Activated T-helper 1 cell treated with anti-CD3 and anti-CD28 coated beads, Interleukin-2, amount 50 U/mL, for 16 hours (primary cell): ENCODE measurements around the gene FGD6.
"Not testable (repeated sequence)": the region's sequence is repeated elsewhere in the genome, so short reads cannot be mapped to it uniquely, and the experiment has no call there.

Source experiments
- DNase-seq, 2 donors: peaks; one replicate each; pipeline ENCODE4 v3.0.0-alpha.2; 2020; ENCODE audit warnings: low read depth in 1 of 2, low spot score in 1 of 2

FGD6 gene

GRCh38 chr12:95205685-95206084, 11.6 kb downstream of the FGD6 start:
- DNase-seq: no peak

DNA sequence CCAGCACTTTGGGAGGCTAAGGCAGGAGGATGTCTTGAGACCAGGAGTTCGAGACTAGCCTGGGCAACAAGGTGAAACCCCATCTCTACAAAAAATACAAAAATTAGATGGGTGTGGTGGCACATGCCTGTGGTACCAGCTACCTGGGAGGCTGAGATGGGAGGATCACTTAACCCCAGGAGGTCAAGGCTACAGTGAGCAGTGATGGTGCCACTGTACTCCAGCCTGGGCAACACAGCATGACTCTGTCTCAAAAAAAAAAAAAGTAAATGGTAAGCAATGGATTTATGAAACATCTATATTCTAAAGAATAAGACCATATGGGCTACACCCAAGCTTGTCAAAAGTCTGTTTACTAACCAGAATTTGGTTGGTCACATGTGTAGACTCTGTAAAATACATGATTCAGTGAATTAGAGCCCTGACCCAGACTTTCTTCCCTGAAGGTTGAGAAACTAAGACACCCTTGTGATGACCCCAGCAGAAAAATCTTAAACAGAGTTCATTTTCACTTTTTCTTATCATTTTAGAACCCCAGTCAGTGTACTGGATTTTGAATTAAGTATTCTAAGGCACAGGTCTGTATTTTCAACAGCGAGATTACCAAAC, 12.1 kb downstream of the FGD6 start:
- DNase-seq: no peak

- DNase-seq: no peak
These were observed 13.0 kb downstream of the FGD6 start for GRCh38 chr12:95204141-95204866.

DNA sequence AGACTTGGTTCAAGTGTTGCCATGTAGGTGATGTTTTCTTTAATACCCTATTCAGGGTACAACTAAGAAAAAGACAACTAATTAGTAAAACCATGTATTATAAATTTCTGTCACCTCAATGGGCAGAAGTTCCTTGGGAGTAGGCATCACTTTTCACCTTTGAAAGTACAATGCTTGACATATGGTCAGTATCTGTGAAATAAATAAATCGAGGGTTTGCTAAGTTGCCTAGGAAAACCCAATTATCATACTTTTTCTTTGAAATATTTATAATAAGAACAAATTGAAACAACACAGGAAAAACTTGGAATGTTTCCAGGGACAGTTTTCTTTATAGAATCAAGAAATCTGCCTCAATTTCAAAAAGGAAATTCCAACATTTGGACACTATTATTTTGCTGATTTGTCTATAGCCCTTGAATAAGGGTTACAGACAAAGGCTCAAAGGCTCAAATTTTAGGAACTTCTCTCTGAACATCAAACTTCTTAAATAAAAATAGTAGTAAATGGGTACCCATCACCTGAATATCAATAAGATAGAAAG, 13.7 kb downstream of the FGD6 start:
- no peak for DNase-seq

DNA sequence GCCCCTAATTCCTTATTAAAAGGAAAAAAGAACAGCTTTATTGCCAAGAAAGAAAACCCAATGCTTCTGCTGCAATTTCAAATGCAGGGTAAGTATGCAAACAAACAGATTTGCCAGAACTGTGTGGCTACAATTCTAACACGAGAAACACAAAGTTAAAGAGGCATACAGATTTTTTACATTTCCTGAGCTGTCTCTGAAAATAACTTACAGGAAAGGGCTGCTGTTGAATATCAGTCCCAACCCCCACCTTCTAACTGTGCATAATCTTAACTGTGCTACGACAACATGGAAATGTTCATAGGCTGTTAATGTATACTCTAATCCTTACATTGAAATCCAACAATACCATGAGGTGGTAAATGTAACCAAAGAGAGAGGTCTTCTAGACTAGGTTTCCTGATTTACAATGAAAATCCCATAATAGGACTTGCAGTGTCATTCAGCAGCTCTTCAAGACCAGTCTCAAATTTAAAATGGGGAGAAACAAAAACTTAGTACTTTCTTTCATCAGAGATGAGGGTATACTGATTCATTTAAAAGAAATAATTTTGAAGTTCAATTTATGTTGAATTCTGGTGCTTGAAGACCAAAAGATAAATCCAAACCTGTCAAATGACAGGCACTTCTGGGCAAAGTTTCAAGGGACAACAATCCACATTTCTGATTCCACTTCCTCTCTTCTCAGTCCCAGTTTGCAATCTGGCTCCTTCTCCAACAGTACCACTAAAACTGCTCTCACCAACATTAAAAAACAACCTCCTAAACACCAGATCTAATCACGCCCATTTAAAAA, 14.4 kb downstream of the FGD6 start:
- no peak for DNase-seq

DNA sequence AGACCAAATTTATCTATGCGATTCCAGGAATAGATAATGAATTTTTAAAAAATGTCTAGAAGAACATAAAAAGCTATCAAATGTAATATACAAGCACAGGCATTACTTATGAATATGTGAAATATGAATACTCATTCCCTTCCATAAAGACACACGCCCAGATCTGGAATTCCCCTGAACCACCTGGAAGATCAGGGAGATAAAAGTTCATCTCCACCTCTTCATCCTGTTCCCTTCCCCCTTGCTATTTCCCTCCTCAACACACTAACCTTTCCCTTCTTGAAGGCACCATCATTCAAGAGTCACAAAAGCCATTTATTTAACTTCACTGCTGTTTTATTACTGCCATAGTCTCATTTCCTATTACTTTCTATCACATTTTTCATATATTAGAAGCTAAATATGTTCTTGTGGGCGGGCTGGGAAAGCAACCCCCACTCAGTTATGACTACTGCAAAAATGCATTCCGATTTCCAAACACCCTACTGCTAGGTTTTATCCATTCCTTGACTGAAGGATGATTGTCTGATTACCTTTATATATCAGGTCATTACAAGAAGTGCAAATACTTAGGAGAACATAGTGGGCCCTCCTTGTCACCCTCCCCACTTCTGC, 16.1 kb downstream of the FGD6 start:
- DNase-seq: no peak

DNA sequence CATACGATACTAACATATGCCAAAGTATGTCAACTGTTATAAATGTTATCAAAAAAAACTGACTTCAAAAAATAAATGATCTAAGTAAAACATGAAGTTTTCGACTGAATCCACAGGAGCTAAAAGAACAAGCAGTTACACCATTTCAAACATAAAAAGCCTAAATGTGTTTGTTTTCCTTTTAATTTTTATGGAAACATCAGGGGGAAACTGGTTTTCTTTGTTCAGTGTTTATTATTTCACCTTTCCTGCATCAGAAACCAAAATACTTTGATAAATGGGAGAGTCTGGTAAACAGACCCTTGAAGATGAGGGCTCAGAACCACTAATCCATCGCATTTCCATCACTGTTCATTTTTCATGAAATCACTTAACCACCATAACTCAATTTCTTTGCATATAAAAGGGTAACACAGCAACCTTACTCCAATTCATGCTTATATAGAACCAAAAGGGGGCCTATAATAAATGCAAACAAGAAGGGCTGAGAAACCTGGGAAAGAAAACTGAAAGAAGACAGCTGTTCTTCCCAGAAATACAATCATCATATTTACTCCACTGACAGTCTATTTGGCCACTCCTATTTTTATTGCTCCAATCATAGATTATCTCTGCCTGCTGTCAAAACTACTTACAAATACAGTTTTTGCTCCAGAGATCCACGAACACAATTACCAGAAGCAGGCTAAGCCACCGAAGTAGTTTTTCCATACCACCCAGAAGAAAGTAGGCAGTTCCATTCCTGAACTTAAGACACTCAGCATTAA, 17.0 kb downstream of the FGD6 start:
- DNase-seq: no peak

GRCh38 chr12:95198914-95199313, 18.4 kb downstream of the FGD6 start:
- DNase-seq: no peak

- DNase-seq: no peak
These were observed 19.6 kb downstream of the FGD6 start for GRCh38 chr12:95197636-95198035.

DNA sequence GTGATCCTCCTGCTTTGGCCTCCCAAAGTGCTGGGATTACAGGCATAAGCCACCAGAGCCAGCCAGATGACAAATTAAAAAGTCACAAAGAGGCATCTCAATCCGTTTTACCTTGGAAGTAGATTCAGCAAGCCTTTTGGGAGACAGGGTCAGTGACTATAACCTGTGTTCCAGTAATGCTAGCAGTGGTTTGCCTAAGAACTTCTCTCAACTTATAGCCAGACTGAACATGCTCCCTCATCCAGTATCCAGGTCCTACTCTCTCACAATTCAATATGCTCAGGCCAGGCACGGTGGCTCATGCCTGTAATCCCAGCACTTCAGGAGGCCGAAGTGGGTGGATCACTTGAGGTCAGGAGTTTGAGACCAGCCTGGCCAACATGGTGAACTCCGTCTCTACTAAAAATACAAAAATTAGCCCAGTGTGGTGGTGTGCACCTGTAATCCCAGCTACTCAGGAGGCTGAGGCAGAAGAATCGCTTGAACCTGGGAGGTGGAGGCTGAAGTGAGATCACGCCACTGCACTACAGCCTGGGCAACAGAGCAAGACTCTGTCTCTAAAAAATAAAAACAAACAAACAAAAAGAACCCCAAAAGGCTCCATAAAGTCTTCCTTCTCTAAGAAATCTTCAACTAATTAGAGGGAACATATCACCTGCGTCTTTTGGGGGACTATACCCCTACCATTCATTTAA, 20.2 kb downstream of the FGD6 start:
- not testable (repeated sequence) for DNase-seq

DNA sequence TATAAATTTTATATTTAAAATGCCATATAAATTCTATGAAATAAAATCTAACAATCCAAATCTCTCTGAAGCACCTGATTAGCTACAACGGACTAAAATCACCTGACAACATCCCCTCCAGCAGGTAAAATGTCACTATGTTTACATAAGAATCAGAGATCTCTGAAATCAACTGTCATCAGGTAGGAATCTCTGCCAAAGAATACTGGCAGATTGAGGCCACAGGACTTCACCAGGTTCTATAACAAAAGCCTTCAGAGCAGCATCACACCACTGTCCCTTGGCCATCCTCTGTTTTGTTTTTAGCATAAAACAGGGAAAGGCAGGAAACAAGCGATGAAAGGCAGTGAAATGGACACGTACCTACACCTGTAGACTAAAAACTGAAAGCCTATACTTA, 22.1 kb downstream of the FGD6 start:
- no peak for DNase-seq

DNA sequence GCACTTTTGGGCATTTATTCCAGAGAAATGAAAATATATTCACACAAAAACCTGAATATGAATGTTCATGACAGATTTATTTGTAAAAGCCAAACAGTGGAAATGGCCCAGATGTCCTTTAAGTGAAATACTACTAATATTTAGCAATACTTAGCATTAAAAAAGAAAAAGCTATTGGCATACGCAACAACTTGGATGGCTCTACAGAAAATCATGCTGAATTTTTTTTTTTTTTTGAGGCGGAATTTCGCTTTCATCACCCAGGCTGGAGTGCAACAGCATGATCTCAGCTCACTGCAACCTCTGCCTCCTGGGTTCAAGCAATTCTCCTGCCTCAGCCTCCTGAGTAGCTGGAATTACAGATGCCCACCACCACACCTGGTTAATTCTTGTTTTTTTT, 24.1 kb downstream of the FGD6 start:
- DNase-seq: no peak

GRCh38 chr12:95192271-95192670, 25.0 kb downstream of the FGD6 start:
- no peak for DNase-seq

- DNase-seq: no peak
These were observed 26.1 kb downstream of the FGD6 start for GRCh38 chr12:95191060-95191696.

DNA sequence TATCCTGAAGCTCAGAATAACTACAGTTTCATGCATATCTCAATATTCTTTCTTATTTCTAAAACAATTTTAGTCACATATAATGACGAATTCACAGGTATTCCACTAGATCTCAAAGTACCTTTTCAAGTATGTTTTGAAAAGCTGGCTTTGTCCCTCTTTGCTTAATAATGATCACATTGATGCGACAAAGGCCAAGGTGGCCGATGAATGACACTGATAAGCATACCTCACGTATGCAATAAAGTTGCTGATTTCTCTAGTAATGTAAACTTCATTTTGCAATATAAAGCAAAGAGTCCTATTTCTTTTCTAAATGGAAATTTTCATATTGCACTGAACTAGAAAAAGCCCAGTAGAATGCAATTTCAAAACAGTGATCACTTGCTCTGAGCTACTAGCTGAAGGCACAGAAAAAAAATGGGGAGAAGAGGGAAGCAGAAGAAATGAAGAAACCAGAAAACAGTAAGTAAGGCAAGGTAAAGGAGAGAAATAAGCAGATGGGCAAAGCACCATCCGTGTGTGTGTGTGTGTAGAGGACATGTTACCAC, 29.3 kb downstream of the FGD6 start:
- no peak for DNase-seq

DNA sequence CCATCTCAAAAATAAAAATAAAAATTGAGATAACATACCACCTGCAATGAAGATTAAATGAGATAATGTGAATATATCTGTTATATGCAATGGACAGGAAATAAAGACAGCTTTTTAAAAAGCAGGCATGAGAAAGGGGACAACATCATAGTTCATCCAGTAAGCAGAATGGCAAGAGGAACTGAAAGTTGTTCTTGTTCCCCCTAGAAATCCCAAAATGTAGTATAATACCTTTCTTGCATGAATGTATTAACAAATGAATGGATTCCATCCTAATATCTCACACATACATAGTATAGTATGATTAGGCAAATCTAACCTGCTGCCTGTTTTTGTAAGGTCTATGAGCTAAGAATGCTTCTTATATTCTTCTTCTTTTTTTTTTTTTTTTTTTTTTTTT, 31.4 kb downstream of the FGD6 start:
- no peak for DNase-seq

- DNase-seq: no peak
These were observed 32.2 kb downstream of the FGD6 start for GRCh38 chr12:95185072-95185471.

DNA sequence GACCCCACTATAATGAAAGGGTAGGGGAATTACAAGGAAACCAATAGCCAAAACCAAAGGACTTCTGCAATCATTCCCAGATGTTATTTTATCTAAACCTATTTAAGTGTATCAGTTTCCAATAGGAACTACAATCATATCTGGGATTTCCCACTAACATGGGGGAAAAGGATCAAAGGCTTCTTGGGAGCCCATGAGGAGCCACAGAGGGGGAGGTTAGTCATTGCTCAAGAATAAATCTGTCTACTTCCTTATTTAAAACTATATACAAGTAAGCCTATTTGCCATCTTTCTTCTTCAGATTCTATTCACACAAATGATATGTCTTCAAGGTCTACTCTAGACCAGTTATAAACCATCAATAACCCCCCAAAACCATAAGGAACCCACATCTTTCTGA, 33.1 kb downstream of the FGD6 start:
- DNase-seq: no peak

GRCh38 chr12:95182868-95183415, 34.3 kb downstream of the FGD6 start:
- no peak for DNase-seq
